HepG2 (cell line): Measurements from ENCODE around the gene AKR7A2. TPM values are rescaled to one million over a fixed set of nuclear protein-coding genes. Genes with fewer than 3 reads are reported as not detected.

Source experiments
- CBX2 ChIP-seq, 2 experiments: fragments of 200-600 bp in 1 of 2; sonication (generic); formaldehyde crosslinking in 1 of 2; IDR thresholded peaks; 2 replicates each; pipeline versions ENCODE4 v1.7.0 to v1.8.1; 2018 to 2022; ENCODE audit warnings: low read depth in 2 of 2, low read length in 1 of 2, mild to moderate bottlenecking in 1 of 2, missing genetic modification reagents in 1 of 2
- FOXC1 ChIP-seq: sonication (generic); formaldehyde crosslinking; IDR thresholded peaks from 2 replicates; pipeline ENCODE4 v1.8.0; 2022; ENCODE audit warnings: mild to moderate bottlenecking, missing genetic modification reagents, borderline replicate concordance
- GABPB1 ChIP-seq: IDR thresholded peaks from 2 replicates; pipeline ENCODE4 v1.6.1; 2016; ENCODE audit warnings: mild to moderate bottlenecking, missing genetic modification reagents, moderate library complexity, missing compliant biosample characterization
- HNF4A ChIP-seq: sonication (generic); formaldehyde crosslinking; IDR thresholded peaks from 2 replicates; pipeline ENCODE4 v1.4.0; 2020; ENCODE audit warnings: missing genetic modification reagents
- HNRNPK ChIP-seq: fragments of 200-400 bp; formaldehyde crosslinking; IDR thresholded peaks from 2 replicates; pipeline ENCODE4 v1.6.1; 2018; ENCODE audit warnings: low read length, low read depth, moderate library complexity, mild to moderate bottlenecking; ENCODE audit not compliant: poor library complexity, severe bottlenecking
- IRF2 ChIP-seq: IDR thresholded peaks from 2 replicates; pipeline ENCODE4 v1.6.1; 2018; ENCODE audit warnings: missing genetic modification reagents, missing compliant biosample characterization
- JDP2 ChIP-seq: sonication (generic); formaldehyde crosslinking; IDR thresholded peaks from 2 replicates; pipeline ENCODE4 v1.8.1; 2022; ENCODE audit warnings: missing genetic modification reagents, borderline replicate concordance
- NFATC3 ChIP-seq: sonication (generic); formaldehyde crosslinking; IDR thresholded peaks from 2 replicates; pipeline ENCODE4 v1.5.1; 2020; ENCODE audit warnings: mild to moderate bottlenecking, missing genetic modification reagents
- NRL ChIP-seq: sonication (generic); formaldehyde crosslinking; IDR thresholded peaks from 2 replicates; pipeline ENCODE4 v1.5.0; 2020; ENCODE audit warnings: missing genetic modification reagents, mild to moderate bottlenecking, moderate library complexity, borderline replicate concordance
- POLR2AphosphoS5 ChIP-seq: IDR thresholded peaks from 2 replicates; pipeline ENCODE4 v1.6.1; 2012; ENCODE audit warnings: low read depth, low read length
- RAD21 ChIP-seq: fragments of 450-650 bp; formaldehyde crosslinking; IDR thresholded peaks from 2 replicates; pipeline ENCODE4 v1.5.0; 2020; ENCODE audit warnings: mild to moderate bottlenecking
- SALL2 ChIP-seq: sonication (generic); formaldehyde crosslinking; IDR thresholded peaks from 2 replicates; pipeline ENCODE4 v1.8.1; 2023; ENCODE audit warnings: mild to moderate bottlenecking, missing genetic modification reagents, inconsistent platforms
- SMYD3 ChIP-seq: sonication (generic); formaldehyde crosslinking; IDR thresholded peaks from 2 replicates; pipeline ENCODE4 v1.8.1; 2023; ENCODE audit warnings: mild to moderate bottlenecking, missing genetic modification reagents
- TOE1 ChIP-seq: sonication (generic); formaldehyde crosslinking; IDR thresholded peaks from 2 replicates; pipeline ENCODE4 v1.4.0; 2020; ENCODE audit warnings: mild to moderate bottlenecking, missing genetic modification reagents
- ZNF337 ChIP-seq: sonication (generic); formaldehyde crosslinking; IDR thresholded peaks from 2 replicates; pipeline ENCODE4 v1.5.1; 2020; ENCODE audit warnings: missing genetic modification reagents, low read depth, mild to moderate bottlenecking, borderline replicate concordance
- ZNF383 ChIP-seq: sonication (generic); formaldehyde crosslinking; IDR thresholded peaks from 2 replicates; pipeline ENCODE4 v1.4.0; 2020; ENCODE audit warnings: missing genetic modification reagents, mild to moderate bottlenecking, borderline replicate concordance
- ZNF44 ChIP-seq: sonication (generic); formaldehyde crosslinking; IDR thresholded peaks from 2 replicates; pipeline ENCODE4 v1.5.1; 2020; ENCODE audit warnings: mild to moderate bottlenecking, missing genetic modification reagents
- polyA plus RNA-seq, 8 experiments: library from polyadenylated mRNA; depleted of rRNA in 3 of 8; stranded (reverse) in 7 of 8; unstranded in 1 of 8; fragments of >200 nt; fragmentation: Illumina TruSeq in 4 of 8; extraction: Trizol in 4 of 8; gene quantifications; 2 replicates each; pipeline versions ENCODE4 v1.2.1 to v1.2.3, GENCODE V29; 2011 to 2016; ENCODE audit warnings: low read depth in 4 of 8, missing spikeins in 1 of 8, mixed read lengths in 1 of 8; ENCODE audit not compliant: insufficient read depth in 1 of 8
- total RNA-seq, 5 experiments: library from RNA; depleted of rRNA; stranded (reverse); fragments of >200 nt; fragmentation: Illumina TruSeq; extraction: Trizol; gene quantifications; 2 replicates each; pipeline ENCODE4 v1.2.3, GENCODE V29; 2016; ENCODE audit warnings: low read depth in 1 of 5
- TF ChIP-seq, protein P1 (sequence below): sonication (generic); formaldehyde crosslinking; IDR thresholded peaks from 2 replicates; pipeline ENCODE4 v1.8.0; 2022; ENCODE audit warnings: missing genetic modification reagents, low read depth, mild to moderate bottlenecking, borderline replicate concordance
- TF ChIP-seq, protein P2 (sequence below), 2 experiments: fragments of 450-650 bp in 1 of 2; sonication (generic) in 1 of 2; formaldehyde crosslinking in 1 of 2; IDR thresholded peaks; 2 replicates each; pipeline versions ENCODE4 v1.6.1 to v1.8.0; 2016 to 2022; ENCODE audit warnings: antibody characterized with exemption in 1 of 2, mild to moderate bottlenecking in 1 of 2, missing genetic modification reagents in 1 of 2

The AKR7A2 gene
- total and polyA plus RNA-seq, 2 of the 13 experiments (the other 11 are each of a cell fraction or from before 2014, with no cell fraction given) = 45.2 to 75.6 TPM

DNA sequence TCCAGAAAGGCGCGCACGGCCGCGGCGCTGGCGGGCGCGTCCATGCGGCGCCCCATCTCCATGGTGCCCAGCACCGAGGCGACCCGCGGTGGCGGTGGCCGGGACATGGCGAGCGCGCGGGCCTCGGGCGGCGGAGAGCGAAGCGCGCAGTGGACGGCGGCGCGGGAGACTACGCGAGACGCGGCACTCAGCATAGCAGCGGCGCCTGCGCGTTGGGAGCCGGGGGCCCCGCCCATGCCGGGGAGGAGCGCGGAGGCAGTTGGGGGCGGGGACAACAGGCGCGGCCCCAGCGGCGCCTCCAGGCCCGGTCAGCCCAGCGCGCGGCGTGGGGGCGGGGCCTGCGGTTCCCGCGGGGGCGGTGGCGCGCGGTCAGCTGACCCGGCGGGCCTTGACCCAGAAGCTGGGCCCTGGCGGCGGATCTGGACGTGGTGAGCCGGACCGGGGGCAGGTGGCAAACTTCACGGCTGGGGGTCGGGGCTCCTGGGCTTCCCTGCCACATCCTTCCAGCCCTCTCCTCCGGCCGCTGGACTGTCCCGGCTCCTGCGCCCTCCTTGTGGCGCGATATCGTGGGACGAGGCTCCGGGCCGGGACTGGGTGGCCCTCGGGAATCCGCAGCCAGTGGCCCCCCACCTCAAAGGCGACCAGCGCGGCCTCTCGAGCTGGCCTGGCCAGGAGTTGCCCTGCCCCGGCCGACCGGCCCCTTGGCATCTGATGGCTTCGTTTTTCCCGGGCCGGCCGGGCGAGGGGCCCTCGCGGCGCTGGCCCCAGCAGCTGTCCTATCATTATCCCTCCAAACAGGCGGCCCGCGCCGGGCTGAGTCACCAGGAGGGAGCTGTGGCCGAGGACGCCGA lies at the start of gene AKR7A2, which contains the start of gene SLC66A1 (continued):
- TF ChIP-seq POLR2AphosphoS5 (peak; percentile 78), CBX2 (IDR thresholded peaks at IDR 0.05; ENCODE audit: low read depth, low read length) (no peak), CBX2 (CRISPR knock-in tag; IDR thresholded peaks at IDR 0.05; ENCODE audit: low read depth) (no peak), NFATC3 (peak; percentile 75; the same call in 1 of the 2 replicates), SALL2 (peak; percentile 65; the same call in 1 of the 2 replicates), ZNF383 (no peak; the same call in 1 of the 2 replicates), ZNF44 (CRISPR knock-in tag) (peak; percentile 57; the same call in 1 of the 2 replicates), RAD21 (CRISPR knock-in tag) (peak; percentile 40), SMYD3 (CRISPR knock-in tag) (no peak), TOE1 (CRISPR knock-in tag) (no peak; the same call in 1 of the 2 replicates), IRF2 (CRISPR knock-in tag) (peak; percentile 19), HNRNPK (peak; percentile 11), JDP2 (0 out of 2 replicates have a peak, but pooled peaks have one; percentile 50), NRL (CRISPR knock-in tag) (peak; percentile 73; the same call in 1 of the 2 replicates), ZNF337 (CRISPR knock-in tag) (0 out of 2 replicates have a peak, but pooled peaks have one; percentile 28), HNF4A (CRISPR knock-in tag) (no peak), FOXC1 (CRISPR knock-in tag) (peak; percentile 65), GABPB1 (peak; percentile 51; the same call in 1 of the 2 replicates)
- TF ChIP-seq, protein P1, sequence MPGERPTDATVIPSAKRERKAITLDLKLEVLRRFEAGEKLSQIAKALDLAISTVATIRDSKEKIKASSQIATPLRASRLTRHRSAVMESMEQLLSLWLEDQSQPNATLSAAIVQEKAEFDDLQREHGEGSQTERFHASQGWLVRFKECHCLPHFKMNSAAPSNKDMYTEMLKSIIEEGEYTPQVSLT = no peak; the same call in 1 of the 2 replicates
- TF ChIP-seq, protein P2, sequence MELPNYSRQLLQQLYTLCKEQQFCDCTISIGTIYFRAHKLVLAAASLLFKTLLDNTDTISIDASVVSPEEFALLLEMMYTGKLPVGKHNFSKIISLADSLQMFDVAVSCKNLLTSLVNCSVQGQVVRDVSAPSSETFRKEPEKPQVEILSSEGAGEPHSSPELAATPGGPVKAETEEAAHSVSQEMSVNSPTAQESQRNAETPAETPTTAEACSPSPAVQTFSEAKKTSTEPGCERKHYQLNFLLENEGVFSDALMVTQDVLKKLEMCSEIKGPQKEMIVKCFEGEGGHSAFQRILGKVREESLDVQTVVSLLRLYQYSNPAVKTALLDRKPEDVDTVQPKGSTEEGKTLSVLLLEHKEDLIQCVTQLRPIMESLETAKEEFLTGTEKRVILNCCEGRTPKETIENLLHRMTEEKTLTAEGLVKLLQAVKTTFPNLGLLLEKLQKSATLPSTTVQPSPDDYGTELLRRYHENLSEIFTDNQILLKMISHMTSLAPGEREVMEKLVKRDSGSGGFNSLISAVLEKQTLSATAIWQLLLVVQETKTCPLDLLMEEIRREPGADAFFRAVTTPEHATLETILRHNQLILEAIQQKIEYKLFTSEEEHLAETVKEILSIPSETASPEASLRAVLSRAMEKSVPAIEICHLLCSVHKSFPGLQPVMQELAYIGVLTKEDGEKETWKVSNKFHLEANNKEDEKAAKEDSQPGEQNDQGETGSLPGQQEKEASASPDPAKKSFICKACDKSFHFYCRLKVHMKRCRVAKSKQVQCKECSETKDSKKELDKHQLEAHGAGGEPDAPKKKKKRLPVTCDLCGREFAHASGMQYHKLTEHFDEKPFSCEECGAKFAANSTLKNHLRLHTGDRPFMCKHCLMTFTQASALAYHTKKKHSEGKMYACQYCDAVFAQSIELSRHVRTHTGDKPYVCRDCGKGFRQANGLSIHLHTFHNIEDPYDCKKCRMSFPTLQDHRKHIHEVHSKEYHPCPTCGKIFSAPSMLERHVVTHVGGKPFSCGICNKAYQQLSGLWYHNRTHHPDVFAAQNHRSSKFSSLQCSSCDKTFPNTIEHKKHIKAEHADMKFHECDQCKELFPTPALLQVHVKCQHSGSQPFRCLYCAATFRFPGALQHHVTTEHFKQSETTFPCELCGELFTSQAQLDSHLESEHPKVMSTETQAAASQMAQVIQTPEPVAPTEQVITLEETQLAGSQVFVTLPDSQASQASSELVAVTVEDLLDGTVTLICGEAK (IDR thresholded peaks at IDR 0.05) = no peak
- TF ChIP-seq, protein P2 (CRISPR knock-in tag; IDR thresholded peaks at IDR 0.05) = peak; percentile 66; the same call in 1 of the 2 replicates
